Left lung (tissue), 10 donors: ENCODE measurements around the gene FSCN2. TPM values are rescaled to one million over a fixed set of nuclear protein-coding genes. Genes with fewer than 3 reads are reported as not detected.

Experiments
- ATAC-seq: fragments of 200-7000 bp; cut with Tn5 transposase; one replicate; pipeline ENCODE4 v1.9.1; 2020; ENCODE audit warnings: moderate library complexity
- DNase-seq, 4 donors: peaks; one replicate each; pipeline ENCODE4 v3.0.0-alpha.2; 2013 to 2020
- H3K27ac ChIP-seq, 2 donors: fragments of 200-600 bp; sonication (generic) in 1 of 2; one replicate each; pipeline versions ENCODE4 v1.5.0 to v1.8.0; 2020 to 2021
- H3K27me3 ChIP-seq, 2 donors: fragments of 200-600 bp; sonication (generic) in 1 of 2; one replicate each; pipeline versions ENCODE4 v1.5.0 to v1.8.0; 2020 to 2021
- H3K36me3 ChIP-seq, 2 donors: fragments of 200-600 bp; sonication (generic) in 1 of 2; one replicate each; pipeline versions ENCODE4 v1.5.0 to v1.8.0; 2020 to 2021
- H3K4me1 ChIP-seq, 2 donors: fragments of 200-600 bp; one replicate each; pipeline ENCODE4 v1.8.0; 2021
- H3K4me3 ChIP-seq, 2 donors: fragments of 200-600 bp; sonication (generic) in 1 of 2; one replicate each; pipeline versions ENCODE4 v1.5.0 to v1.8.0; 2020 to 2021; ENCODE audit warnings: mild to moderate bottlenecking in 1 of 2
- H3K9me3 ChIP-seq, 2 donors: fragments of 200-600 bp; sonication (generic) in 1 of 2; one replicate each; pipeline versions ENCODE4 v1.5.0 to v1.8.0; 2020 to 2021
- CTCF ChIP-seq, 2 donors: fragments of 200-600 bp; sonication (generic) in 1 of 2; IDR thresholded peaks; one replicate each; pipeline versions ENCODE4 v1.5.0 to v1.8.0; 2021; ENCODE audit warnings: antibody characterized with exemption in 2 of 2
- intact Hi-C, 2 donors: fragments of 100-400 bp; cut with DNase I; formaldehyde crosslinking; loops; one replicate each; pipeline versions ENCODE4 v1.11.2 to v1.14.2; 2022
- polyA plus RNA-seq, 6 donors: library from polyadenylated mRNA; unstranded; fragments of 120-200 nt; gene quantifications; one replicate each; pipeline ENCODE4 v1.2.1, GENCODE V29; 2013; ENCODE audit not compliant: insufficient read length in 6 of 6
- total RNA-seq, 2 donors: library from RNA; stranded (reverse); fragmentation: NEBNext Ultra II Directional; extraction: Animal tissue kit (Norgen Biotek cat#: 25700); gene quantifications; one replicate each; pipeline ENCODE4 v1.2.1, GENCODE V29; 2021
- donor health status: DM: no; HTN: yes; CAD: no.
- donor health status: DM: no; HTN: no; CAD: no.

FSCN2 gene
- total and polyA plus RNA-seq, 8 donors: 0.92 to 3.4 (median 1.9) TPM

- Histone ChIP-seq H3K4me3 (no peak overlapping the region), H3K27me3 (peaks cover 0 to 14% of the 10 kb centered on the region in 2 donors), H3K27ac (no peak overlapping the region), H3K4me1 (peaks cover 0 to 4% of the 10 kb centered on the region in 2 donors), H3K36me3 (peaks cover 0 to 3% of the 10 kb centered on the region in 2 donors), H3K9me3 (no peaks in the 10 kb centered on the region)
- ATAC-seq: no peak
- no peak for TF ChIP-seq CTCF (IDR thresholded peaks at IDR 0.05)
- DNase-seq: no peak
- intact Hi-C loops: no loop called here
Measured at GRCh38 chr17:81503619-81504018, 24.6 kb upstream of the FSCN2 start.

GRCh38 chr17:81508639-81509206 lies 19.5 kb upstream of the FSCN2 start:
- Histone ChIP-seq H3K4me1 (peaks cover 8 to 21% of the 10 kb centered on the region in 2 donors), H3K27ac (peak overlapping the region; percentile 99 to 100), H3K36me3 (peaks cover 0 to 40% of the 10 kb centered on the region in 2 donors), H3K27me3 (no peaks in the 10 kb centered on the region), H3K4me3 (peak overlapping the region; percentile 86 to 91), H3K9me3 (no peaks in the 10 kb centered on the region)
- peak in 1 of 4 donors; percentile 35 for DNase-seq
- ATAC-seq: no peak
- intact Hi-C loops: no loop called here
- TF ChIP-seq CTCF (IDR thresholded peaks at IDR 0.05): no peak

- peaks cover 0 to 40% of the 10 kb centered on the region in 2 donors for H3K36me3 ChIP-seq
- peak overlapping the region; percentile 86 to 91 for H3K4me3 ChIP-seq
- DNase-seq (peak in 1 of 4 donors; percentile 43), ATAC-seq (no peak)
- peaks cover 8 to 26% of the 10 kb centered on the region in 2 donors for H3K4me1 ChIP-seq
- H3K9me3 ChIP-seq: no peaks in the 10 kb centered on the region
- peak overlapping the region; percentile 99 to 100 for H3K27ac ChIP-seq
- intact Hi-C loops: no loop called here
- H3K27me3 ChIP-seq: no peaks in the 10 kb centered on the region
- no peak for TF ChIP-seq CTCF (IDR thresholded peaks at IDR 0.05)
Measured at GRCh38 chr17:81509207-81509971, 18.8 kb upstream of the FSCN2 start.

GRCh38 chr17:81509972-81510784 lies 18.0 kb upstream of the FSCN2 start:
- peak in 1 of 4 donors; percentile 14 for DNase-seq
- Histone ChIP-seq H3K36me3 (peaks cover 0 to 40% of the 10 kb centered on the region in 2 donors), H3K4me3 (peak overlapping the region; percentile 86 to 91), H3K9me3 (no peaks in the 10 kb centered on the region), H3K27me3 (no peaks in the 10 kb centered on the region), H3K27ac (peak overlapping the region; percentile 99 to 100), H3K4me1 (peaks cover 8 to 26% of the 10 kb centered on the region in 2 donors)
- intact Hi-C loops: loop anchor here in 1 of 2 donors (5.0 kb wide), 1 partner anchor 113 kb away; the partner anchor contains the start of gene BAHCC1
- ATAC-seq: no peak
- TF ChIP-seq CTCF (IDR thresholded peaks at IDR 0.05): no peak
